ENCODE results near the gene TUT4. TPM values are rescaled to one million over a fixed set of nuclear protein-coding genes. Genes with fewer than 3 reads are reported as not detected.

The TUT4 gene
- total RNA-seq, 1 experiment from 2014 or later = 67.4 TPM

- no peaks in the 10 kb centered on the region for H3K27me3 ChIP-seq (ENCODE audit: control insufficient read depth, insufficient read depth, low read length)
- no peak overlapping the region for H3K27ac ChIP-seq (ENCODE audit: low read length)
- H3K4me1 ChIP-seq (ENCODE audit: control insufficient read depth, insufficient read depth, low read length) = no peaks in the 10 kb centered on the region
- in situ Hi-C loops (cut with HindIII; ENCODE audit: low pct_unique_long_range_greater_than_20kb, low sequenced_read_pairs) (no loop called here), intact Hi-C loops (cut with micrococcal nuclease; ENCODE audit: unreplicated experiment) (loop anchor here (10.0 kb wide), 1 partner anchor 89 kb away; no protein-coding TSS in a partner anchor)
- ATAC-seq = no peak
- no peaks in the 10 kb centered on the region for H3K9me3 ChIP-seq (ENCODE audit: control insufficient read depth, insufficient read depth, low read depth, low read length)
- ChIA-PET POLR2A (no interaction called here), CTCF (no interaction called here)
- TF ChIP-seq TCF7L2 (IDR thresholded peaks at IDR 0.05; ENCODE audit: low read depth, low read length) = no peak
- H3K4me3 ChIP-seq (ENCODE audit: low read depth in 2 of 2, low read length in 2 of 2) = no peak overlapping the region
- DNase-seq (ENCODE audit: low read depth, low spot score) = no peak
- no TSS peak for BruUV-seq (replicated peaks)
- H3K36me3 ChIP-seq (ENCODE audit: control insufficient read depth, insufficient read depth, low read length) = no peaks in the 10 kb centered on the region
Measured at GRCh38 chr1:52576074-52576473, 23.2 kb upstream of the TUT4 start.

GRCh38 chr1:52574594-52574993 is 21.7 kb upstream of the TUT4 start:
- intact Hi-C loops (cut with micrococcal nuclease; ENCODE audit: unreplicated experiment) = loop anchor here (10.0 kb wide), 1 partner anchor 90 kb away; no protein-coding TSS in a partner anchor
- ATAC-seq = peak; percentile 70; the same call in 1 of the 2 replicates
- CTCF ChIA-PET = no interaction called here

More at GRCh38 chr1:52574594-52574993, 21.7 kb upstream of the TUT4 start:
- Histone ChIP-seq H3K27me3 (ENCODE audit: control insufficient read depth, insufficient read depth, low read length) (no peaks in the 10 kb centered on the region), H3K27ac (ENCODE audit: low read length) (no peak overlapping the region), H3K4me1 (ENCODE audit: control insufficient read depth, insufficient read depth, low read length) (no peaks in the 10 kb centered on the region), H3K4me3 (ENCODE audit: low read depth in 2 of 2, low read length in 2 of 2) (no peak overlapping the region), H3K36me3 (ENCODE audit: control insufficient read depth, insufficient read depth, low read length) (no peaks in the 10 kb centered on the region), H3K9me3 (ENCODE audit: control insufficient read depth, insufficient read depth, low read depth, low read length) (no peaks in the 10 kb centered on the region)
- no TSS peak for BruUV-seq (replicated peaks)
- no peak for DNase-seq (ENCODE audit: low read depth, low spot score)
- POLR2A ChIA-PET = no interaction called here
- in situ Hi-C loops (cut with HindIII; ENCODE audit: low pct_unique_long_range_greater_than_20kb, low sequenced_read_pairs) = no loop called here
- TF ChIP-seq, protein P1, sequence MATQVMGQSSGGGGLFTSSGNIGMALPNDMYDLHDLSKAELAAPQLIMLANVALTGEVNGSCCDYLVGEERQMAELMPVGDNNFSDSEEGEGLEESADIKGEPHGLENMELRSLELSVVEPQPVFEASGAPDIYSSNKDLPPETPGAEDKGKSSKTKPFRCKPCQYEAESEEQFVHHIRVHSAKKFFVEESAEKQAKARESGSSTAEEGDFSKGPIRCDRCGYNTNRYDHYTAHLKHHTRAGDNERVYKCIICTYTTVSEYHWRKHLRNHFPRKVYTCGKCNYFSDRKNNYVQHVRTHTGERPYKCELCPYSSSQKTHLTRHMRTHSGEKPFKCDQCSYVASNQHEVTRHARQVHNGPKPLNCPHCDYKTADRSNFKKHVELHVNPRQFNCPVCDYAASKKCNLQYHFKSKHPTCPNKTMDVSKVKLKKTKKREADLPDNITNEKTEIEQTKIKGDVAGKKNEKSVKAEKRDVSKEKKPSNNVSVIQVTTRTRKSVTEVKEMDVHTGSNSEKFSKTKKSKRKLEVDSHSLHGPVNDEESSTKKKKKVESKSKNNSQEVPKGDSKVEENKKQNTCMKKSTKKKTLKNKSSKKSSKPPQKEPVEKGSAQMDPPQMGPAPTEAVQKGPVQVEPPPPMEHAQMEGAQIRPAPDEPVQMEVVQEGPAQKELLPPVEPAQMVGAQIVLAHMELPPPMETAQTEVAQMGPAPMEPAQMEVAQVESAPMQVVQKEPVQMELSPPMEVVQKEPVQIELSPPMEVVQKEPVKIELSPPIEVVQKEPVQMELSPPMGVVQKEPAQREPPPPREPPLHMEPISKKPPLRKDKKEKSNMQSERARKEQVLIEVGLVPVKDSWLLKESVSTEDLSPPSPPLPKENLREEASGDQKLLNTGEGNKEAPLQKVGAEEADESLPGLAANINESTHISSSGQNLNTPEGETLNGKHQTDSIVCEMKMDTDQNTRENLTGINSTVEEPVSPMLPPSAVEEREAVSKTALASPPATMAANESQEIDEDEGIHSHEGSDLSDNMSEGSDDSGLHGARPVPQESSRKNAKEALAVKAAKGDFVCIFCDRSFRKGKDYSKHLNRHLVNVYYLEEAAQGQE (IDR thresholded peaks at IDR 0.05; ENCODE audit: insufficient read depth in 1 of 2, low read depth in 2 of 2, low read length in 1 of 2) = no peak
- TF ChIP-seq SIN3A (IDR thresholded peaks at IDR 0.05; ENCODE audit: borderline replicate concordance, insufficient read depth, low read depth, low read length) = no peak
- TF ChIP-seq TCF7L2 (IDR thresholded peaks at IDR 0.05; ENCODE audit: low read depth, low read length) = no peak
- no peak for TF ChIP-seq POLR2AphosphoS5 (IDR thresholded peaks at IDR 0.05; ENCODE audit: low read depth, low read length)
- no peak for TF ChIP-seq CTCF (IDR thresholded peaks at IDR 0.05)

All from Panc1 (cell line).